GM23338 (cell line): ENCODE data around the gene FAM177A1. TPM values are rescaled to one million over a fixed set of nuclear protein-coding genes. Genes with fewer than 3 reads are reported as not detected.
"Not testable (repeated sequence)": the region's sequence is repeated elsewhere in the genome, so short reads cannot be mapped to it uniquely, and the experiment has no call there.

Experiments used
- ATAC-seq: fragments of 200-7000 bp; cut with Tn5 transposase; 3 replicates; pipeline ENCODE4 v1.9.1; 2020
- DNase-seq: peaks from one replicate; pipeline ENCODE4 v3.0.0-alpha.2; 2015; ENCODE audit warnings: low spot score
- H2AFZ ChIP-seq: fragments of 200-600 bp; sonication (generic); 2 replicates; pipeline ENCODE4 v1.8.0; 2016; ENCODE audit warnings: antibody characterized with exemption, mild to moderate bottlenecking, moderate library complexity
- H3F3A ChIP-seq: fragments of 200-600 bp; sonication (generic); replicated peaks from 2 replicates; pipeline ENCODE4 v1.8.0; 2017; ENCODE audit warnings: antibody characterized with exemption, mixed run types, low read depth
- H3K27ac ChIP-seq: fragments of 200-600 bp; sonication (generic); 2 replicates; pipeline ENCODE4 v1.6.1; 2016; ENCODE audit warnings: low read depth
- H3K27me3 ChIP-seq: fragments of 200-600 bp; sonication (generic); 2 replicates; pipeline ENCODE4 v1.8.0; 2016; ENCODE audit warnings: mild to moderate bottlenecking, mixed run types, moderate library complexity; ENCODE audit not compliant: insufficient read depth
- H3K36me3 ChIP-seq: fragments of 200-600 bp; sonication (generic); 2 replicates; pipeline ENCODE4 v1.8.0; 2016; ENCODE audit warnings: mild to moderate bottlenecking; ENCODE audit not compliant: insufficient read depth
- H3K4me1 ChIP-seq: fragments of 200-600 bp; sonication (generic); 2 replicates; pipeline ENCODE4 v1.8.0; 2016; ENCODE audit warnings: mild to moderate bottlenecking, moderate library complexity; ENCODE audit not compliant: insufficient read depth
- H3K4me2 ChIP-seq: fragments of 200-600 bp; sonication (generic); 2 replicates; pipeline ENCODE4 v1.7.1; 2017; ENCODE audit warnings: mixed run types
- H3K4me3 ChIP-seq: fragments of 200-600 bp; sonication (generic); 2 replicates; pipeline ENCODE4 v1.6.1; 2016; ENCODE audit warnings: mixed run types
- H3K79me2 ChIP-seq: fragments of 200-600 bp; sonication (generic); replicated peaks from 2 replicates; pipeline ENCODE4 v1.8.0; 2017; ENCODE audit warnings: mild to moderate bottlenecking; ENCODE audit not compliant: insufficient read depth
- H3K9me2 ChIP-seq: fragments of 200-600 bp; sonication (generic); 2 replicates; pipeline ENCODE4 v1.8.0; 2017; ENCODE audit not compliant: insufficient read depth
- H4K20me1 ChIP-seq: fragments of 200-600 bp; sonication (generic); replicated peaks from 2 replicates; pipeline ENCODE4 v1.8.0; 2017; ENCODE audit warnings: mild to moderate bottlenecking; ENCODE audit not compliant: insufficient read depth
- H3K27ac Mint-ChIP-seq: 2 replicates; pipeline ENCODE4 v1.8.0; 2020; ENCODE audit warnings: inconsistent platforms, mild to moderate bottlenecking, moderate library complexity, mixed read lengths
- H3K27me3 Mint-ChIP-seq: 3 replicates; pipeline ENCODE4 v1.8.0; 2022; ENCODE audit warnings: low read depth, mild to moderate bottlenecking, moderate library complexity, mixed read lengths, inconsistent platforms; ENCODE audit not compliant: insufficient read depth, poor library complexity
- H3K36me3 Mint-ChIP-seq: 3 replicates; pipeline ENCODE4 v1.8.0; 2021; ENCODE audit warnings: low read depth, mild to moderate bottlenecking, inconsistent platforms, moderate library complexity, mixed read lengths
- H3K4me1 Mint-ChIP-seq: 3 replicates; pipeline ENCODE4 v1.8.0; 2020; ENCODE audit warnings: mild to moderate bottlenecking, inconsistent platforms, mixed read lengths
- H3K4me3 Mint-ChIP-seq: 3 replicates; pipeline ENCODE4 v1.8.0; 2021; ENCODE audit warnings: moderate library complexity, mild to moderate bottlenecking, inconsistent platforms, mixed read lengths
- H3K9me3 Mint-ChIP-seq: 3 replicates; pipeline ENCODE4 v1.8.0; 2020; ENCODE audit warnings: moderate library complexity, mild to moderate bottlenecking, inconsistent platforms, mixed read lengths
- EZH2 ChIP-seq: fragments of 200-600 bp; sonication (generic); IDR thresholded peaks from one replicate; pipeline ENCODE4 v1.8.0; 2017; ENCODE audit warnings: antibody characterized with exemption, mild to moderate bottlenecking, low read depth; ENCODE audit not compliant: unreplicated experiment
- JUNB ChIP-seq: IDR thresholded peaks from one replicate; pipeline ENCODE4 v1.6.1; 2016; ENCODE audit warnings: antibody characterized with exemption; ENCODE audit not compliant: unreplicated experiment
- POLR2AphosphoS5 ChIP-seq: IDR thresholded peaks from 2 replicates; pipeline ENCODE4 v1.6.1; 2016; ENCODE audit warnings: antibody characterized with exemption, low read depth
- STAT1 ChIP-seq: IDR thresholded peaks from one replicate; pipeline ENCODE4 v1.6.1; 2016; ENCODE audit warnings: antibody characterized with exemption; ENCODE audit not compliant: unreplicated experiment
- ZNF462 ChIP-seq: fragments of 250-450 bp; sonication (Bioruptor Pico); IDR thresholded peaks from 2 replicates; pipeline ENCODE4 v1.5.0; 2020; ENCODE audit warnings: mild to moderate bottlenecking, moderate library complexity
- polyA plus RNA-seq: library from polyadenylated mRNA; unstranded; fragments of >200 nt; fragmentation: Nextera tagmentation; extraction: Ambion mirVana; gene quantifications from 2 replicates; pipeline ENCODE4 v1.2.1, GENCODE V29; 2016
- total RNA-seq: library from RNA; depleted of rRNA; stranded (reverse); fragments of >200 nt; shearing (Covaris generic); gene quantifications from 2 replicates; pipeline ENCODE4 v1.2.3, GENCODE V29; 2014
- TF ChIP-seq, protein P1 (sequence below): IDR thresholded peaks from one replicate; pipeline ENCODE4 v1.6.1; 2018; ENCODE audit warnings: antibody characterized with exemption; ENCODE audit not compliant: unreplicated experiment

Gene FAM177A1
- total and polyA plus RNA-seq, 2 experiments from 2014 or later = 22.8 to 72.5 TPM

DNA sequence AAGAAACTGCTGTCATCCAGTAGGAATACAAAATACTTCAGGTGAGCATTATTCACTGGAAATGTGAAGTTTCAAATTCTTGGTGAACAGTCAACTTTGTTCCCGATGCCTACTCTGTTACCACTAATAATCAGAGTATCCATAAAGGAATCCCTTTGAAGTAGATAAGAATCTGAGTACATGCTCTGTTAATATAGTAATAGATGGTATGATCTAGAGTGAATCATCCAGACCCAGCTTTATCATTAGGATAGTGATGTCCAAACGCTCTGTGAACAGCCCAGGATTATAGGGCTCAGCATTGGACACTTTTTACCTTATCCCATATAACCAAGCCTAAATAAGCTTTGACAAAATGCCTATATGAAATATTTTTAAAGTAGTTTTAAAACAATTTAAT is 42.4 kb downstream of the FAM177A1 start (continued):
- TF ChIP-seq ZNF462 (CRISPR knock-in tag) (no peak), EZH2 (no peak), STAT1 (no peak), JUNB (no peak), POLR2AphosphoS5 (no peak)
- TF ChIP-seq, protein P1, sequence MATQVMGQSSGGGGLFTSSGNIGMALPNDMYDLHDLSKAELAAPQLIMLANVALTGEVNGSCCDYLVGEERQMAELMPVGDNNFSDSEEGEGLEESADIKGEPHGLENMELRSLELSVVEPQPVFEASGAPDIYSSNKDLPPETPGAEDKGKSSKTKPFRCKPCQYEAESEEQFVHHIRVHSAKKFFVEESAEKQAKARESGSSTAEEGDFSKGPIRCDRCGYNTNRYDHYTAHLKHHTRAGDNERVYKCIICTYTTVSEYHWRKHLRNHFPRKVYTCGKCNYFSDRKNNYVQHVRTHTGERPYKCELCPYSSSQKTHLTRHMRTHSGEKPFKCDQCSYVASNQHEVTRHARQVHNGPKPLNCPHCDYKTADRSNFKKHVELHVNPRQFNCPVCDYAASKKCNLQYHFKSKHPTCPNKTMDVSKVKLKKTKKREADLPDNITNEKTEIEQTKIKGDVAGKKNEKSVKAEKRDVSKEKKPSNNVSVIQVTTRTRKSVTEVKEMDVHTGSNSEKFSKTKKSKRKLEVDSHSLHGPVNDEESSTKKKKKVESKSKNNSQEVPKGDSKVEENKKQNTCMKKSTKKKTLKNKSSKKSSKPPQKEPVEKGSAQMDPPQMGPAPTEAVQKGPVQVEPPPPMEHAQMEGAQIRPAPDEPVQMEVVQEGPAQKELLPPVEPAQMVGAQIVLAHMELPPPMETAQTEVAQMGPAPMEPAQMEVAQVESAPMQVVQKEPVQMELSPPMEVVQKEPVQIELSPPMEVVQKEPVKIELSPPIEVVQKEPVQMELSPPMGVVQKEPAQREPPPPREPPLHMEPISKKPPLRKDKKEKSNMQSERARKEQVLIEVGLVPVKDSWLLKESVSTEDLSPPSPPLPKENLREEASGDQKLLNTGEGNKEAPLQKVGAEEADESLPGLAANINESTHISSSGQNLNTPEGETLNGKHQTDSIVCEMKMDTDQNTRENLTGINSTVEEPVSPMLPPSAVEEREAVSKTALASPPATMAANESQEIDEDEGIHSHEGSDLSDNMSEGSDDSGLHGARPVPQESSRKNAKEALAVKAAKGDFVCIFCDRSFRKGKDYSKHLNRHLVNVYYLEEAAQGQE = no peak

- H3K27ac Mint-ChIP-seq, H3K4me3 ChIP-seq, H3K4me2 ChIP-seq, H2AFZ ChIP-seq, H3K9me2 ChIP-seq, H3K4me1 ChIP-seq, H3K9me3 Mint-ChIP-seq, ATAC-seq, H3K4me1 Mint-ChIP-seq, H3K27me3 ChIP-seq, H3K79me2 ChIP-seq, H3F3A ChIP-seq, H4K20me1 ChIP-seq, H3K27me3 Mint-ChIP-seq, H3K27ac ChIP-seq, H3K4me3 Mint-ChIP-seq, DNase-seq: not testable (repeated sequence)
- H3K36me3 ChIP-seq = peaks cover 25% of the 10 kb centered on the region
- peaks cover 74% of the 10 kb centered on the region for H3K36me3 Mint-ChIP-seq
Measured at GRCh38 chr14:35094645-35095044, 48.6 kb downstream of the FAM177A1 start.
